ENCODE results near the gene WNK2.

WNK2 gene

GRCh38 chr9:93268551-93269314 is 84.8 kb downstream of the WNK2 start:
- no peak for FAIRE-seq

DNA sequence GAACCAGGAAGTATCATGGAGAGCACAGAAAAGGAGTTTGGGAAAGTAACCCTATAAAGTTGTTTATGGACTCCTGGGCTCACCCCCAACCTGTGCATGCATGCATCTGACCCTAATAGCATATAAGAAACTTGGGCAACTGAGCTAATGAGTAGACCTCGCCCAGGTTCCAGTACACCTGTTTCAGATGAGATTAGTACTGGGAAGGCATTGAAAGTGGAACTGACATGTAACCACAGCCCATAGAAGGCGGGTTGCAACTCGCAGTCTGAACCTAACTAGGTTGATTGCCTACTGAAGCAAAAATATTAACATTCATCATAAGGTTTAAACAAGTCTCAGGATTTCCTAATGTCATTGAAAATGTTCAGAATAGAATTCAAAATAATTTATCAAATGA is 87.0 kb downstream of the WNK2 start:
- FAIRE-seq: no peak

GRCh38 chr9:93276973-93277372 is 93.0 kb downstream of the WNK2 start:
- no peak for FAIRE-seq

DNA sequence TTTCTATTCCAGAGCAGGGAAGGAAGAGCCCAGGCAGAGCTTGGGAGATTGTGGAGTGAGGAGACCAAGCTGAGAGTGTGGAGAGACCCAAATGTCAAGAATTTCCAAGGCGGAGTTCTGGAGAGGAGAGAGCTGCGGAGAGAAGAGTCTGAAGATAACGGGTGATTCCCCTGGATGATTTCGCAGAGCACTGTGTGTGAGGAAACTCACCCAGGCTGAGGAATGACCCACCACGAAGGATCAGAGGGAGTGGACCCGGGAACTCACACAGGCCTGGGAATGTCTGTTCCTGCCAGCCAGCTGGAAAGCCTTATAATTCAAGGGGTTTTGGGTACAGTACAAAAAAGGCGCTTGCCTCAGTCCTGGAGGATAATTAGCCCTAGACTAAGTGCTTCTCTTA is 94.2 kb downstream of the WNK2 start:
- no peak for FAIRE-seq

GRCh38 chr9:93280661-93281259 is 96.8 kb downstream of the WNK2 start:
- no peak for FAIRE-seq

GRCh38 chr9:93286252-93287188 is 102.6 kb downstream of the WNK2 start:
- no peak for FAIRE-seq

DNA sequence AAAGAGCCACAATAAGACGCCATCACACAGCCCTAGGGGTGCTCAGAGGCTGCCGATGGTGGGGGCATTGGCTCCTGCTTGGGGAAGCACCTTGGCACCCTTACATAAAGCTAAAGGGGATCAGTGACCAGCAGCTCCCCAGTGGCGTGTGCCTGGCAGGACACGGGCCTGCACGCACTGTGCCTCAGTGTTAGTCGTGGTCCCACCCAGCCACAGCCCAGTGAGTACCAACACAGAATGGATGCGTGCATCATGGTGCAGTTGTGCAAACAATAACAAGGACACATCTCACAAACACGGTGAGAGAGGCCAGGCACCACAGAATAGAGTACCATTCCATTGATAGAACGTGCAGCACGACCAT is 103.2 kb downstream of the WNK2 start:
- FAIRE-seq: no peak

GRCh38 chr9:93287593-93287992 is 103.7 kb downstream of the WNK2 start:
- FAIRE-seq: no peak

- FAIRE-seq: no peak
These were observed 104.4 kb downstream of the WNK2 start for GRCh38 chr9:93288341-93288740.

DNA sequence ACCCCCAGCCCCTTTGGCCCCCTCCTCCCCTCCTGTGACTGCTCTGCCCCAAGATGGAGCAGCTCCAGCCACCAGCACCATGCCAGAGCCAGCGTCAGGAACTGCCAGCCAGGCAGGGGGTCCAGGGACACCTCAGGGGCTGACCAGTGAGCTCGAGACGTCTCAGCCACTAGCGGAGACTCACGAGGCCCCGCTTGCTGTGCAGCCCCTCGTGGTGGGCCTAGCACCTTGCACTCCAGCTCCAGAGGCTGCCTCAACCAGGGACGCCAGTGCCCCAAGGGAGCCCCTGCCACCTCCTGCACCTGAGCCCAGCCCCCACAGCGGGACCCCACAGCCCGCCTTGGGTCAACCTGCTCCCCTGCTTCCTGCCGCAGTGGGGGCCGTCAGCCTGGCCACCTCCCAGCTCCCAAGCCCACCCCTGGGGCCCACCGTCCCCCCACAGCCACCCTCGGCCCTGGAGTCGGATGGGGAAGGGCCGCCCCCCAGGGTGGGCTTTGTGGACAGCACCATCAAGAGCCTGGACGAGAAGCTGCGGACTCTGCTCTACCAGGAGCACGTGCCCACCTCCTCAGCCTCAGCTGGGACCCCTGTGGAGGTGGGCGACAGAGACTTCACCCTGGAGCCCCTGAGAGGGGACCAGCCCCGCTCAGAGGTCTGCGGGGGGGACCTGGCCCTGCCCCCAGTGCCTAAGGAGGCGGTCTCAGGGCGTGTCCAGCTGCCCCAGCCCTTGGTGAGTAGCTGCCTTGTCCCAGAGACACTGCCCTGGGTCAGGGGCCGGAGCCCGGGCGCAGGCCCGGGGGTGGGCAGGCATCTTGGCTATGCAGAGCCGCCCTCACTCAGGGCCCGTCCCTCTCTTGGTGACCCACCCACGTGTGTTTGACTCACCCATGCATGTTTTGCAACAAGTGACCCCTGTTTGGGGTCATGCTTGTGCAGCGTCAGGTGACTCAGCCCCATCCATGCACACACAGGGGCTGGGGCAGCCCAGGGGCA is 105.2 kb downstream of the WNK2 start:
- no peak for FAIRE-seq

DNA sequence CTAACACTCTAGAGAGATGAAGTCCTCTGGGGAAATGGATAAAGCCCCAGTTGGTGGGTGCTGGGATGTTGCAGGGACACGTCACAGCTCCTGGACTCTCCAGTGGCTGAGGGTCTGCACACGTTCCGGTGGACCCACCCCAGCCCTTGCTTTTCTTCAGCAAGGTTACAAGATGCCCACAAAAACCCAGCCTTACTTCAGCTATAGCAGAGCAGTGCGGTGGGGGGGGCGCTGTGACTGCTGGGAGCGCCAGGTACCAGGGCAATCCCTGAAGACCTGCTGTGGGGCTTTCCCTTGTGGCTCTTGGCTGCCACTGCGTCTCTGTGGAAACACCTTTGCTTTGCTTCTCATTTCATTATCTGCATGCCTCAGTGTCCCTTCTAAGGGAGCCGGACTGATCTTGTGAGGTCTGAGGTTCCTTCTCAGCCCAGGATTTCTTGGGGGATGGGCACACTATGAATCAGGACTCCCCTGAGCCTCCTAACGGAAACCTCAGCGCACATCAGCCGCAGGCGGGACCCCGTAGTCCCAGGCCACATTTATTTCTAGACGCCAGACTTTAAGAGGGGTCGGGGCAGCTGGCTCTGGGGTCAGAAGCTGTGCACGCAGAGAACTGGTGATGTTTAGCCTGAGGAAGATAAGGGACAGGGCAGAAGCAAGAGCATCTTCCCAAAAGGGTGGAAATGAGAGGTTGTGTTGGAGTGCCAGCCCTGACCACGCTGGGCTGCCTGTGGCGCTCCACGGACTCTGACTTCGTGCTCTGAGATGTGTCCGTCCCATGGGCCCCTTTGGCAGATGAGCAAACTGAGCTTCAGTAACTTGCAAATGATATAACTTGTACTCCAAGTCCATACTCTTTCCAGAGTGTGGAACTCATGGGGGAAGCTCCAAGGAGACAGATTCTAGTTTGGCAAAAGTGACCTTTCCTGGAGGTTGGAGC is 106.8 kb downstream of the WNK2 start:
- FAIRE-seq: no peak

GRCh38 chr9:93291536-93292287 is 107.8 kb downstream of the WNK2 start:
- no peak for FAIRE-seq

DNA sequence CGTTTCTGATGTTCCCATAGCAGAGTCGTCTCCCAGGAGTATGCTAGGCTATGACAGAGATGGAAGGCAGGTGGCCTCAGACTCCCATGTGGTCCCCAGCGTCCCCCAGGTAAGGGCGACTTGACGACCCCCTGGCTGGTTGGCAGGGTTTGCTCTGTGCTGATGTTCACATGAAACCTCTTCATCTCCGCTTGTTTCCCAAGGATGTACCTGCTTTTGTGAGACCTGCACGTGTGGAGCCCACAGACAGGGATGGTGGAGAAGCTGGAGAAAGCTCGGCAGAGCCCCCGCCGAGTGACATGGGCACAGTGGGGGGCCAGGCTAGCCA is 108.3 kb downstream of the WNK2 start:
- FAIRE-seq: no peak

- no peak for FAIRE-seq
These were observed 108.9 kb downstream of the WNK2 start for GRCh38 chr9:93292664-93293328.

DNA sequence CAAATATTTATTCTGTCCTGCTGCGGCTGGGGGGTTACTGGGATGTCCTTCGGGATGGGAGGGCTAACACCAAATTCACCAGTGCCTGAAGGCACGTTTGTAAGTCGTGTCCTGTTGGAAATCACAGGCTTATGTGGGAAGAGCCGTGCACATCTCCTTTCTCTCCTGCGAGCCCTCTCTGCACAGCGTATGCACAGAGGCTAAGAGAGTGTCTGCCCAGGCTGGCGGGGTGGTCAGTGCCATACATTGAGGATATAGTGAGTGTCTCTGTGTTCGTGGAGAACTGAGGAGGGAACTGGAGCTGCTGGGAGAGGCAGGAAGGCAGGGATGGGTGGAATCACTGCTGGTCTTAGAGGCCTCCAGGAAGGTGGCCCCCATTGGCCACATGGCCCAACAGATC is 110.1 kb downstream of the WNK2 start:
- no peak for FAIRE-seq

DNA sequence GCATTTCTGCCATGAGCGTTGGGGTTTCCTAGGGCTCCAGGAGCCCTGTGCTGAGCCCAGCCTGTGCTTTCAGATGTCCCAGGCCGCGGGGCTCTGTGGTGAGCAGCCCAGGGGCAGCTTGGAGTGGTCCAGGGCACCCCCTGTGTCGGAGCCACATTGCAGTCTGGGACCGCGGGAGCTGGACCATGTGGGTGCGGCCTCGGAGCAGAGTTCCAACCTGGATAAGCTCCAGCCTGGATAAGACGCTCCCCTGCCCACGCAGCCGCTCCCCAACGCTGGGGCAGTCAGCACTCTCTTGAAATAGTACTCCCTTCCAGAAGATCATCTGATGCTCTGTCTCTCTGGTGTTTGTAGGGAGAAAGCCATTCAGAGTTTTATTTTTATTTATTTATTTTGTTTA is 111.1 kb downstream of the WNK2 start:
- FAIRE-seq: no peak

GRCh38 chr9:93295456-93296076 is 111.6 kb downstream of the WNK2 start:
- no peak for FAIRE-seq

DNA sequence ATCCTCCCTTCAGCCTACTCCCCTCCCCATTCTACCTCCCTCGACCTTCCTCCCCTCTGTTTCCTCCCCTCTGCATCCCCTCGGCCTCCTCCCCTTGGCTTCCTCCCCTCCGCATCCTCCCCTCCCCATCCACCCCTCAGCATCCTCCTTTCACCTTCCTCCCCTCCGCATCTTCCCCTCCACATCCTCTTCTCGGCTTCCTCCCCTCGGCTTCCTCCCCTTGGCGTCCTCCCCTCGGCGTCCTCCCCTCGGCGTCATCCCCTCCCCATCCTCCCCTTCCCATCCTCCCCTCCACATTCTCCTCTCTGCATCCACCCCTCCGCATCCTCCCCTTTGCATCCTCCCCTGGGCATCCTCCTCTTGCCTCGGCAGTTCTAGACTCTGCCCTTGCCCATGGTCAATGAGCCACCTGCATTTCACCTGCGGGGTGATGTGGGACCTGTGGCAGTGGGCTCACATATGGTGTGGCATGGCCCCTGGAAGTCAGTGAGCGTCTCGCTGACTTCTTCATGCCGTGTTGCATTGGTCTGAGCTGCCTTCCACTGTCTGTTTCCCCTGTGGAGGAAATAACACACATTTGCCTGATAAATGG is 113.0 kb downstream of the WNK2 start:
- FAIRE-seq: no peak

Data from A204.1 (cell line).